ENCODE data around the gene INTS1.

DNA sequence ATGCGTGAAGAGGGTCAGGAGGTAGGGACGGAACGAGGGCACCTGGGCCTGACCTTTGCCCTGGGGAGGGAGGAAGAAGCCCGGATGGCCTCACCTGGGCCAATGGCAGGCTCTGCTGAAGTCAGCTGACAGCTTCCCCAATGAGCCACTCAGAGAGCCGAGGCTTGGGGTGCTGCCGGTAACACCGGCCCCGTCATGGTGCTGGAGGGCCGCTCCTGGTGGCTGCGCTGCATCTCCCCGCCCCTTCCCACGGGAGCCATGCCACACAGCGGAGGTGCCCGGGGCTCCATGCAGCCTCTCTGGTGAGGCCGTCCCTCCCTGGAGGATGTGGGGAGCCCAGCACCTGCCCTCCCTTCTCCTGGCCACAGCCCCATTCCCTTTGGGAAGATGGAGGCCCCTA, 27.3 kb downstream of the INTS1 start:
- TF ChIP-seq, protein P1, sequence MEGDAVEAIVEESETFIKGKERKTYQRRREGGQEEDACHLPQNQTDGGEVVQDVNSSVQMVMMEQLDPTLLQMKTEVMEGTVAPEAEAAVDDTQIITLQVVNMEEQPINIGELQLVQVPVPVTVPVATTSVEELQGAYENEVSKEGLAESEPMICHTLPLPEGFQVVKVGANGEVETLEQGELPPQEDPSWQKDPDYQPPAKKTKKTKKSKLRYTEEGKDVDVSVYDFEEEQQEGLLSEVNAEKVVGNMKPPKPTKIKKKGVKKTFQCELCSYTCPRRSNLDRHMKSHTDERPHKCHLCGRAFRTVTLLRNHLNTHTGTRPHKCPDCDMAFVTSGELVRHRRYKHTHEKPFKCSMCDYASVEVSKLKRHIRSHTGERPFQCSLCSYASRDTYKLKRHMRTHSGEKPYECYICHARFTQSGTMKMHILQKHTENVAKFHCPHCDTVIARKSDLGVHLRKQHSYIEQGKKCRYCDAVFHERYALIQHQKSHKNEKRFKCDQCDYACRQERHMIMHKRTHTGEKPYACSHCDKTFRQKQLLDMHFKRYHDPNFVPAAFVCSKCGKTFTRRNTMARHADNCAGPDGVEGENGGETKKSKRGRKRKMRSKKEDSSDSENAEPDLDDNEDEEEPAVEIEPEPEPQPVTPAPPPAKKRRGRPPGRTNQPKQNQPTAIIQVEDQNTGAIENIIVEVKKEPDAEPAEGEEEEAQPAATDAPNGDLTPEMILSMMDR (IDR thresholded peaks at IDR 0.05; ENCODE audit: poor library complexity, severe bottlenecking) = no peak
- no peak for TF ChIP-seq MXI1 (conservative IDR thresholded peaks at IDR 0.05; ENCODE audit: poor library complexity, severe bottlenecking)
